DMS114 treated with DMSO at 0.1 percent for 48 hours (cell line): ENCODE results near the gene TMEM54.

Experiments used
- DNase-seq: peaks from one replicate; lab custom pipeline; 2025; ENCODE audit not compliant: unreplicated experiment; lab: John Stamatoyannopoulos, UW

The TMEM54 gene

GRCh38 chr1:32900956-32901822 is at the start of gene TMEM54:
Gene TMEM54, minus strand, starts transcription at chr1:32901389. Its CDS starts 151 bp downstream, at chr1:32901238.
- no peak for DNase-seq

GRCh38 chr1:32949519-32949918 is 48.3 kb upstream of the TMEM54 start:
- no peak for DNase-seq

GRCh38 chr1:32948905-32949304 is 47.7 kb upstream of the TMEM54 start:
- no peak for DNase-seq

GRCh38 chr1:32948390-32948722 is 47.2 kb upstream of the TMEM54 start:
- DNase-seq = no peak

- DNase-seq = no peak
These were observed 46.6 kb upstream of the TMEM54 start for GRCh38 chr1:32947669-32948389.

GRCh38 chr1:32946413-32946812 is 45.2 kb upstream of the TMEM54 start:
- DNase-seq = no peak

- DNase-seq = no peak
These were observed 43.0 kb upstream of the TMEM54 start for GRCh38 chr1:32944180-32944579.

GRCh38 chr1:32939655-32940371 is 38.6 kb upstream of the TMEM54 start:
- DNase-seq = no peak

GRCh38 chr1:32937061-32937460 is 35.9 kb upstream of the TMEM54 start:
- DNase-seq = no peak

GRCh38 chr1:32934535-32934934 is 33.3 kb upstream of the TMEM54 start:
- no peak for DNase-seq

GRCh38 chr1:32933742-32934322 is 32.6 kb upstream of the TMEM54 start:
- DNase-seq = peak; percentile 18

- no peak for DNase-seq
These were observed 30.6 kb upstream of the TMEM54 start for GRCh38 chr1:32931760-32932159.

- DNase-seq = no peak
These were observed 28.2 kb upstream of the TMEM54 start for GRCh38 chr1:32929366-32929765.

- no peak for DNase-seq
These were observed 27.5 kb upstream of the TMEM54 start for GRCh38 chr1:32928715-32929114.

GRCh38 chr1:32928285-32928684 is 27.1 kb upstream of the TMEM54 start:
- DNase-seq = no peak

- DNase-seq = no peak
These were observed 26.3 kb upstream of the TMEM54 start for GRCh38 chr1:32927441-32927840.

- no peak for DNase-seq
These were observed 25.4 kb upstream of the TMEM54 start for GRCh38 chr1:32926562-32926961.

- no peak for DNase-seq
These were observed 24.4 kb upstream of the TMEM54 start for GRCh38 chr1:32925403-32926162.

- no peak for DNase-seq
These were observed 23.7 kb upstream of the TMEM54 start for GRCh38 chr1:32924881-32925344.

GRCh38 chr1:32920833-32921232 is 19.6 kb upstream of the TMEM54 start:
- DNase-seq = no peak
